Measurements from ENCODE around the gene ZNF407. TPM values are rescaled to one million over a fixed set of nuclear protein-coding genes. Genes with fewer than 3 reads are reported as not detected.
A peak's percentile ranks its signal among the peaks of the same experiment; 100 is the strongest.

Gene ZNF407
- total RNA-seq, 1 donor from 2014 or later = 9.0 TPM

- TF ChIP-seq EZH2phosphoT487 (IDR thresholded peaks at IDR 0.05) = no peak
- no peak overlapping the region for H3K9ac ChIP-seq
- H3K36me3 ChIP-seq = no peaks in the 10 kb centered on the region
- peaks cover 5% of the 10 kb centered on the region for H3K4me1 ChIP-seq
- H3K27ac ChIP-seq = no peak overlapping the region
- no peak overlapping the region for H3K4me3 ChIP-seq
- H3K9me3 Mint-ChIP-seq = no peaks in the 10 kb centered on the region
- H3K4me1 Mint-ChIP-seq = no peaks in the 10 kb centered on the region
- H3K9me3 ChIP-seq (ENCODE audit: low read depth) = no peaks in the 10 kb centered on the region
- no peak overlapping the region for H3K27ac Mint-ChIP-seq
- H2AFZ ChIP-seq (replicated peaks) = no peak overlapping the region
- H3K27me3 ChIP-seq = no peaks in the 10 kb centered on the region
- no peaks in the 10 kb centered on the region for H4K20me1 ChIP-seq (ENCODE audit: low read depth)
- no peak overlapping the region for H3K4me3 Mint-ChIP-seq
- no peaks in the 10 kb centered on the region for H3F3A ChIP-seq (ENCODE audit: low read depth)
- peaks cover under 1% of the 10 kb centered on the region for H3K27me3 Mint-ChIP-seq (ENCODE audit: insufficient read depth, low read depth)
- no peak overlapping the region for H3K4me2 ChIP-seq
- DNase-seq (ENCODE audit: low spot score) = no peak
- H3K79me2 ChIP-seq (ENCODE audit: low read depth) = no peaks in the 10 kb centered on the region
- H3K36me3 Mint-ChIP-seq = no peaks in the 10 kb centered on the region
Measured at GRCh38 chr18:74918276-74918790, 320.7 kb downstream of the ZNF407 start.

DNA sequence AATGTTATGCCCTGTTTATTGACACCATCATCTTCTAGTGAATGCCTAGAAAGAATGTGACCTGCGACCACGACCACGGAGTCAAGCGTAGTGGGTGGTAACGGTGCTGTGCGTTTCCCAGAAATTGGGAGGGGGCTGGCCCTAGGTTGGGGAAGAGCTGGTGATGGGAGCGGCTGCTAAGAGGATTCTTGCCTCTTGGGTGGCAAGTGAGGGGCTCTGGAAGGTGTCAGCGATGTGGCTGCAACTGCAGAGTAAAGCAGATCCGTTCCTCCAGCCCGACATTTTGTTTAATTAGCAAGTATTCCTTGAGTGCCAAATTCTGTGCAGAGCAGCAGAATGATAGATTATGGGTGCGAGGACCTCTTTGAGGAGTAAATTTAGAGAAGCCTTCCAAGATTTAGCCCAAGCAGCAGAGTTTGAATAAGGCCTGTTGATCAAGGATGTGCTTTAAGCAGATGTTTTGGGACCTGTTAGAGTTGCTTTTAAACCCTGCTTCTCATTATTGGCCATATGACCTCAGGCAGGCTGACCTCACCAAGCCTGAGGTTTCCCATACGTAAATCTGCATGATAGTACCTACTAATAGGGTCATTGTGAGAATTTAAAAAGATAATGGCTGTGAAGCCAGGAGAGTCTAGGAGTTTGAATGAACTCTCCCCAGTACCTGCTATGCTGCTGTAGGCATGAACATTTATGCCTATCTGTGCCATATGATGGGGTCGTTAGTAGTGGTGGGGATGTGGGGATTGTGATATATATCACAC is 323.6 kb downstream of the ZNF407 start:
- no peak for DNase-seq (ENCODE audit: low spot score)
- H3K79me2 ChIP-seq (ENCODE audit: low read depth) = no peaks in the 10 kb centered on the region
- no peaks in the 10 kb centered on the region for H3K9me3 ChIP-seq (ENCODE audit: low read depth)
- Mint-ChIP-seq H3K36me3 (no peaks in the 10 kb centered on the region), H3K4me3 (no peak overlapping the region), H3K27ac (no peak overlapping the region), H3K9me3 (no peaks in the 10 kb centered on the region), H3K27me3 (ENCODE audit: insufficient read depth, low read depth) (no peaks in the 10 kb centered on the region), H3K4me1 (no peaks in the 10 kb centered on the region)
- no peaks in the 10 kb centered on the region for H3K27me3 ChIP-seq
- no peak overlapping the region for H3K4me2 ChIP-seq
- H3K4me3 ChIP-seq = no peak overlapping the region
- H3K36me3 ChIP-seq = no peaks in the 10 kb centered on the region
- peak overlapping the region; percentile 54 for H2AFZ ChIP-seq (replicated peaks)
- H3F3A ChIP-seq (ENCODE audit: low read depth) = no peaks in the 10 kb centered on the region
- no peak overlapping the region for H3K27ac ChIP-seq
- TF ChIP-seq, protein P1, sequence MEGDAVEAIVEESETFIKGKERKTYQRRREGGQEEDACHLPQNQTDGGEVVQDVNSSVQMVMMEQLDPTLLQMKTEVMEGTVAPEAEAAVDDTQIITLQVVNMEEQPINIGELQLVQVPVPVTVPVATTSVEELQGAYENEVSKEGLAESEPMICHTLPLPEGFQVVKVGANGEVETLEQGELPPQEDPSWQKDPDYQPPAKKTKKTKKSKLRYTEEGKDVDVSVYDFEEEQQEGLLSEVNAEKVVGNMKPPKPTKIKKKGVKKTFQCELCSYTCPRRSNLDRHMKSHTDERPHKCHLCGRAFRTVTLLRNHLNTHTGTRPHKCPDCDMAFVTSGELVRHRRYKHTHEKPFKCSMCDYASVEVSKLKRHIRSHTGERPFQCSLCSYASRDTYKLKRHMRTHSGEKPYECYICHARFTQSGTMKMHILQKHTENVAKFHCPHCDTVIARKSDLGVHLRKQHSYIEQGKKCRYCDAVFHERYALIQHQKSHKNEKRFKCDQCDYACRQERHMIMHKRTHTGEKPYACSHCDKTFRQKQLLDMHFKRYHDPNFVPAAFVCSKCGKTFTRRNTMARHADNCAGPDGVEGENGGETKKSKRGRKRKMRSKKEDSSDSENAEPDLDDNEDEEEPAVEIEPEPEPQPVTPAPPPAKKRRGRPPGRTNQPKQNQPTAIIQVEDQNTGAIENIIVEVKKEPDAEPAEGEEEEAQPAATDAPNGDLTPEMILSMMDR (IDR thresholded peaks at IDR 0.05) = no peak
- TF ChIP-seq EZH2phosphoT487 (IDR thresholded peaks at IDR 0.05) (no peak), EZH2 (IDR thresholded peaks at IDR 0.05) (no peak)
- H4K20me1 ChIP-seq (ENCODE audit: low read depth) = no peaks in the 10 kb centered on the region
- no peak overlapping the region for H3K9ac ChIP-seq
- H3K4me1 ChIP-seq = peaks cover 5% of the 10 kb centered on the region

GRCh38 chr18:74926051-74926450 is 328.4 kb downstream of the ZNF407 start:
- no peaks in the 10 kb centered on the region for H3K4me1 Mint-ChIP-seq
- DNase-seq (ENCODE audit: low spot score) = no peak
- H3F3A ChIP-seq (ENCODE audit: low read depth) = no peaks in the 10 kb centered on the region
- no peak overlapping the region for H3K27ac ChIP-seq
- no peak overlapping the region for H3K4me2 ChIP-seq
- no peaks in the 10 kb centered on the region for H3K36me3 ChIP-seq
- H3K36me3 Mint-ChIP-seq = no peaks in the 10 kb centered on the region
- no peak overlapping the region for H2AFZ ChIP-seq (replicated peaks)
- peaks cover 5% of the 10 kb centered on the region for H3K4me1 ChIP-seq
- no peaks in the 10 kb centered on the region for H4K20me1 ChIP-seq (ENCODE audit: low read depth)
- no peak overlapping the region for H3K4me3 ChIP-seq
- no peaks in the 10 kb centered on the region for H3K9me3 ChIP-seq (ENCODE audit: low read depth)
- no peaks in the 10 kb centered on the region for H3K9me3 Mint-ChIP-seq
- TF ChIP-seq EZH2 (IDR thresholded peaks at IDR 0.05) (no peak), EZH2phosphoT487 (IDR thresholded peaks at IDR 0.05) (no peak)
- TF ChIP-seq, protein P1 (IDR thresholded peaks at IDR 0.05) = no peak
- H3K4me3 Mint-ChIP-seq = no peak overlapping the region
- H3K27ac Mint-ChIP-seq = no peak overlapping the region
- H3K27me3 ChIP-seq = no peaks in the 10 kb centered on the region
- H3K27me3 Mint-ChIP-seq (ENCODE audit: insufficient read depth, low read depth) = no peaks in the 10 kb centered on the region
- no peak overlapping the region for H3K9ac ChIP-seq
- no peaks in the 10 kb centered on the region for H3K79me2 ChIP-seq (ENCODE audit: low read depth)

All from neural progenitor cell (in vitro differentiated cells).